HG03432 (cell line): Measurements from ENCODE around the gene PAPPA2.

ENCODE experiments used
- ATAC-seq: cut with Tn5 transposase; IDR thresholded peaks from one replicate; pipeline ENCODE4 v1.9.1; 2021; ENCODE audit warnings: mild to moderate bottlenecking, moderate library complexity; ENCODE audit not compliant: unreplicated experiment

The PAPPA2 gene

DNA sequence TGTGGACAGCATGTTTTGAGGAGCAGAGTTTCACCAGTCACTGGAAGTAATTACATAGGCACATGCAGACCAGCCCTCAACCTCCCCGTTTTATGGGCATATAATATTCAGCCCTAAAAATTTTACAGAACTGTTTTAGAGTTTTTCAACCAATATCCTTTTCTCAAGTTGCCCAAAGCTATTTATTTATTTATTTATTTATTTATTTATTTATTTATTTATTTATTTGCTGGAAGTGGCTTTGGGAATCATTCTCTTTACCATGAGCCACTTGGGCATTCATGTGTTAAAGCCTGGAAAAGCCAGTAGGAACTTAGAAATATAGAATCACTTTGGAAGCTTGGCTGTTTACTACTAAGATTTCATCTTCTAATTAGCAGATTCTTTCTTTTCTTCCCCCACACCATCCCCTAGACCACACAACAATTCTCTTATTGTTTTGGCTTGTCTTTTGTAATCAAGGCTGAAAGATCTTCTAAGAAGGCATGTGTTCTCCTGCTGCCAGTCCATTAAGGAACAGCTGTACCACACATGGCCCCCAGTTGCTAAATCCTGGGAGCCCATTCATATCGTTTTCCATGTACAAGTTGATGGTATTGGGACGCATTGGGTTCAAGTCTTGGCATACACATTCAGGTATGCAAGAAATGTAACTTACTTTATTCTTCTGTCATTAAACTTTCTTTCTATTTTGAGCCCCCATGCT is 220.0 kb downstream of the PAPPA2 start:
- no peak for ATAC-seq

DNA sequence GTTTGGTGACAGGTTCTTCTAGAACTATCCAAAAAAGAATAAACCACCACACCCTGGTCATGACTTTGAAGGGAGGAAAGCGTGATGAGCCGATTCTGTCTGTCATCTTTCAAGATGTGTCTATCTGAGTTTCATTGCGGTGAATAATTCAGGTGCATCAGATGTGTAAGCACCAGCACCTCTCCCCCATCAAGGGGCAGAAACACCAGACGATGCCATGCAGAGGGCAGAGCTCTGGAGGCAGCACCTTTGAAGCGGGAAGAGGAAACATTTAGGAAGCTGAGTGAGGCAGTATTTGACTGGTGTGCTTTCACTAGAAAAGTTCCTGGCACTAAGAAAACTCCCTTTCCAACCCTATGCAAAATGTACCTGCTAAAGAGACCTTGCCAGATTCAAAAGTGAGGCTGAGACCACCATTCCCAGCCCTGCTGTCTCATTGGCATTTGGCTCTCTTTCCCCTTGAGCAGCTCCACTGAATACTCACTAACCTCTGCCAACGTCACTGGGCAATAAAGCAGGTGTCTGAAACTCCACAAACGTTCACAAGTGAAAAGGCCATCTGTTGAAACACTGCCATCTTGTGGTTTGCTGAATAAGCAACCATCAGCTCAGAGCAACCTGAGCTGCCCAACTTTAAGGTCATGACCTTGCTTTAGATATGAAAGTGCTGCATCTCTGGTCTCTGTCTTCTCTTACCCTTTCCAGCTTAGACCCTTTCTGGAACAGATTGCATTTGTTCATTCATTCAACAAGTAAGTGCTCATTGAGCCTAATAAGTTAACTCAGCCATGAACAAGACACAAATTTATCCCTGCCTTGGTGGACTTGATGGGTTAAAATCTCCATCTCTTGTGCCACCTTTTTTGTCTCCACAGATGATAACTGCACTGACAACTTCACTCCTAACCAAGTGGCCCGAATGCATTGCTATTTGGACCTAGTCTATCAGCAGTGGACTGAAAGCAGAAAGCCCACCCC is 228.6 kb downstream of the PAPPA2 start:
- peak; percentile 92 for ATAC-seq

DNA sequence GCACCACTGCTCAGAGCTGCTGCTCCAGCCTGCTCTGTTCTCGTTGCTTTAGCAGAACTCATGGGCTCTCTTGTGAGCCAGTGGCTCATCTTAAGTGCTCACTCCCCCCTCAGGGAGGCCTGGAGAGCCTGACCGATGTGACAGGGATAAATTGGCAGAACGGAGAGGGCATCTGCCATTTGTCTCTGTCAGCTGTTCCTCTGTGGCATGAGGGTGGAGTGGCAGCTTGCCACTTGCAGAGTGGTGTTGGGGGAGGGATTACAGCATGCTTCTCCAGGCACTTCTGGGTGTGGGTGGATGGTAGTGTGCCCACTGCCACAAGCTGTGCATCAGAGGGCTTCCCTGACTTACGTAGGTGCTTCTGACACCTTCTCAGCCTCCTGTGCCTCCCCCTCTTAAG is 229.5 kb downstream of the PAPPA2 start:
- ATAC-seq: no peak

DNA sequence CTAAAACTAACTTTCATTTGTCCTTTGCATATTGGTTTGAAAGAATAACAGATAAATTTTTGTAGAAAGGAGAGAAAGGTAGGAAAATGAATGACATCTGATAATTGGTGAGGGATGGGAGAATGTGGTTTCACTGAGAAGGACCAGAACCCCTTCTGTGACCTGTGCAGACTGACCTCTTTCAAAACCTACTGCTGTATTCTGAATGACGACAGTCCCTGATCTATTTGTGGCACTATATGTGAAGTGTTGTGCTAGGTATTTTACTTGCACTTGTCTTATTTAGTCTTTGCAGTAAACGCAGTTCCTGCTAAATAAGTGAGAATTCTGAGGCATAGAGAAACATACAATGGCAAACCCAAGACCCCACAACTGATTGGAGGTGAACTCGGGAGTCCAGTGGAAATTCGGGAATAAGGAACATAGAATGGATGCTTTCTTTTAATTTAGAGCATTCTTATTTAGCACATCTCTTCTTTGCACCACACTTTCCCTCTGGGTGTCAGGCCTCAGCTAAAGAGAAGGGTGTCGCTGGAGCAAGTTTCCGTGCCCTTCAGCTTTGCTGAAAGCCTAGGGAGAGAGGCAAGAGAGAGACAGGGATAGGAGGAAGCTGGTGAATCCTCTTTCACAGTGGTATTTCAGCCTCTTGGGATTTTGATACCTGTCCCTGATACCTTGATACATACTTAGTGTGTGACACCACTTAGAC is 230.2 kb downstream of the PAPPA2 start:
- no peak for ATAC-seq

DNA sequence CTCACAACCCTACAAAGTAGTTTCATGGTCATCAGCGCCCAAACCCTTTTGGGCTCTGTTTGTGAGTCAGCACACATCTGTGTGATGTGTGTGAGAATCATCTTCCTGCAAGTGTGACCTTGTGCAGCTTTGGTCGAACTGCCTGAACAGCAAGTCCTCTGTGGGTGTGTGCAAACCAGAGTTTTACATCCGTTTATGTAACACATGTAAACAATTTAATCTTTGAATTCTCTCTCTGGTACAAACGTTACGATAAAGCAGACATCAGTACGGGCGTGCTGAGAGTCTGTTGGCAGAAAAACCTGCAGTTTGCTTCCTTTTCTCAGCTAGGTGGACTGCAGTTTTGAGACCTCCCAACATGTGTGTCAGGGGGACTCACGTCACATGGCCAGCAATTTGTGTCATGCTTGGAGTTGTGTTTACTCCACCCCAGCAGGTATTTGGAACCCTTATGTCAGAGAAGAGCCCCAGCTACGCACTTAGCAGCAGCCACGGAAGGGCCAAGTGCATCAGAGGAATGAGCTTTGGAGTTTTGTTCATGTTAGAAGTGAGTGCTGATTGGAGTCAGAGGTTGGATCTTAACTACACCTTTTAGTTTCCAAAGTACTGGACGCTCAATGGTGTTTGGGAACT is 230.8 kb downstream of the PAPPA2 start:
- no peak for ATAC-seq

DNA sequence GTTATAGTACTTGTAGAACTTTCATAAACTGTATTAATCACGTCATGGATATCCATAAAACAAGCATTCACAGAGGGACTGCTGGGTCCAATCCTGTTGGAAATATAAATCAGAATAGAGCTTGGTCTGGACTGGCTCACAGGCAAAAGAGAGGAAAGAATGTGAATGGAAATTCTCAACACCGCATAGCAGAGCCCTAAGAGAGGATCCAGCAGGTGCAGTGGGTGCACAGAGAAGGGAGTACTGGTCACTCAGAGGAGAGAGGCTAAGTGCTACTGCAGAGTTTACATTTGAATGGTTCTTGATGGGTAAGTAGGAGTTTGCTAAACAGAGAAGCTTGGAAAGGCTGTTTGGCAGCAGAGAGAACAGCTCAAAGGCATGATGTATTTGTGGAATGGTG is 231.7 kb downstream of the PAPPA2 start:
- ATAC-seq: no peak

DNA sequence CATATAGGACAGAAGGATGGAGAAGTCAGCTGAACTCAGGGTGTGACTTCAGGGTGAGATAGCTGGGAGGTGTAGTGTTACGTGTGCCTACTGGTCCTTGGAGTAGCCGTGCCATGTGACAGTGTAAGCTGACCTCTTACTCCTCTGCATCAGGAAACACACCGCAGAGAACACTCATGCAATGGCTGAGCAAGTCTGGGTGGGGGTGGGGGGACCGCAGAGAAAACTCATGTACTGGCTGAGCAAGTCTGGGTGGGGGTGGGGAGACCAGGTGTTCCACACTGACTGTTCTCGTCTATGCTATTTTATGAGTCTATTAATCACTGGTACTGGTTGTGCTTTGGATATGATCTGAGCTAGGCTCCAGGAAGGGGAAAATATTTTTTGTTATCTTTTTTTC is 233.1 kb downstream of the PAPPA2 start:
- no peak for ATAC-seq

DNA sequence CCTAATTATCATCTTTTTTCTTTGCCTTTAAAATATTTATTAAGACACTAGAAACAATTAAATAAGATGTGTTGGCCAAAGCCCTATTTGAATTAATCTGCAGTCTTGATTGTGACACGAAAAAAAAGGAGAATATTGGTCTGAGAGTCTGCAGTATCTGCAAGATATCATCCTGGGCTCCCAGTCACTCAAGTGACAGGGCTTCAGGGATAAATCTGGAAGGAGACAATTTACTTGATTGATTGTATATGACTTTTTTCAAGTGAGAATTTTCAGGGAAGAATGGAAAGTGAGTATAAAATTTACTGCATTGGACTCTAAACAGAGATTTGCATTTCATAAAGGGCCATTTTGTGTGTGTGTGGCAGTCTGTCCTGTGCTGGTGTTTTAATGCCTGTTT is 233.7 kb downstream of the PAPPA2 start:
- no peak for ATAC-seq

DNA sequence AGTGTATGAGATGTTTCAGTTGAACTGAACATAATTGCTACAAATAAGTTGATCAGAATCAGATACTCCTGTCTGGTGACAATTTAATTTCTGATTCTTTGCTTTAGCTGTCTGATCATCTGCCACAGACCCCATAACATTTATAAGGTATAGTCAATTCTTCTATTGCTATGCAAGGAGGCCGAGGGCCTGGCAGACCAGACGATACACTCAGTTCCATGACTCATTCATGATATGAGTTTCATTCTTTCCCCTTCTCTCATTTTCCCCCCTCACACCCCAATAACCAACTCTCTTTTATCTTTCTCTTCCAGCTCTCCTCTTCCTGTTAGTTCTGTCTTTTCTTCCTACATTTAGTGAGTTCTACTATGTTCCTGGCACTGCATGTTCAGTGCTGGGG is 236.8 kb downstream of the PAPPA2 start:
- ATAC-seq: no peak

DNA sequence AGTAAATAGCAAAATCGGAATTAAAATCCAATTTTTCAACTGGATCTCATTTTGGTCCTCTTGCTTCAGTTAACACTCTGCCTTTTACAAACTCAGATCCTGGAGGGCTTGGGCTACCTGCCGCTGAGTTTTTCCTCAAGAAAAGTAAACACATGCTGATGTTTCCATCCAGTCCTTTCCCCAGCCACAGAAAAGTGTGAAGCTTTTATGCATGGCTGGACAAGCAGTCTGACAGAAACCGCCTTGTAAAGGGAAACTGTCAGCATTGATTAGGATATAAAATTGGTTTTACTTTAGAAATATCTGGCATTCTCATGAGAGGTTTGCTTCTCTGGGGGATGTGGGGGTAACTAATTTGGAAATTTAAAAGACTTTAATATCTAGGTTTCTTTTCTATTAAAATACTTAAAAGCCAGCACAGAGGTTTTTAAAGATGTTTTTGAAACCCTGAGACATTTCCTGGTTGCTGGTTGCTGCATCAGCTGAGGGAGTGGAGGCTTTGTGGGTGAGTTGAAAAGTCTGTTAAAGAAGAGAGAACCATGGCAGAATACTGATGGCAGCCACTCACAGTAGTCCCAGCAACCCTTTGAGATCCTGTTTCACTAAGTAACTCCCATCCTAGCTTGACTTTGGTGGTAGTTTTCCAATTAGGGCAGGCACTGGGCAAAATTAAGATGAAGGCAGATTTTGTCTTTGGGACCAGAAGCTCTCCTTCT is 238.3 kb downstream of the PAPPA2 start:
- no peak for ATAC-seq

DNA sequence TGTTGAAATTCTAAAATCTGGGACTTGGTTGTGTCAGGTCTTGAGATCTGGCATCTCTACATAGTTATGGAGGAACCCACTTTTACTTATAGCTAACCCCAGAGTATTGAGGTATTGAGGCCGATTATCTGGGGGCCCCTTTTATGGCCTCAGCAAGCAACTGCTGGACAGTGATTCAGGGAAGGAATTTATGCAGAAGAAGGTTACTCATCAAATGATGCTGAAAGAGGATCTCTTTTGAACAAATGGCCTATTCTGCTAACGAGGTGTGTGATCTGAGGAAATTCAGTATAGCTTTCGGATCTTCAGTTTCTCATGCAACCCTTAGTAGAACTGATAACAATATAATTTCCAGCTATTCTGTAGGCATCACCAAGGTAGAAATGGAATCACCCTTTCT is 239.9 kb downstream of the PAPPA2 start:
- no peak for ATAC-seq

DNA sequence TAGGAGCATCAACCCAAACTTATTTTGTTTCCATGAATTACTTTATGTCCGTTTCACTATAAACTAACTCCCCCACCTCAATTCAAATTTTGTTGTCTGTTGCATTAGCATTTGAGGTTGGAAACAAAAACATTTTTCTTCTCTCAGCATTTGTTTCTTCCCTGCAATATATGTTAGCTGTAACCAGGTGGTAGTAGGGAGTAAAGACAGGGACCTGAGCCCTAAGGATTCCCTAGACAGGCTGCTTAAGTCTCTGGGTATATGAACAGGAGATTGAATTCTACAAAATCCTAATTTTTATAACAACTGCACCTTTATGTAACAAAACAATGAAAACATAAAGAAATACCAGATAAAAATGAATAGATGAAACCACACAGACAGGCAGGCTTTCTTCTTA is 242.6 kb downstream of the PAPPA2 start:
- ATAC-seq: no peak

DNA sequence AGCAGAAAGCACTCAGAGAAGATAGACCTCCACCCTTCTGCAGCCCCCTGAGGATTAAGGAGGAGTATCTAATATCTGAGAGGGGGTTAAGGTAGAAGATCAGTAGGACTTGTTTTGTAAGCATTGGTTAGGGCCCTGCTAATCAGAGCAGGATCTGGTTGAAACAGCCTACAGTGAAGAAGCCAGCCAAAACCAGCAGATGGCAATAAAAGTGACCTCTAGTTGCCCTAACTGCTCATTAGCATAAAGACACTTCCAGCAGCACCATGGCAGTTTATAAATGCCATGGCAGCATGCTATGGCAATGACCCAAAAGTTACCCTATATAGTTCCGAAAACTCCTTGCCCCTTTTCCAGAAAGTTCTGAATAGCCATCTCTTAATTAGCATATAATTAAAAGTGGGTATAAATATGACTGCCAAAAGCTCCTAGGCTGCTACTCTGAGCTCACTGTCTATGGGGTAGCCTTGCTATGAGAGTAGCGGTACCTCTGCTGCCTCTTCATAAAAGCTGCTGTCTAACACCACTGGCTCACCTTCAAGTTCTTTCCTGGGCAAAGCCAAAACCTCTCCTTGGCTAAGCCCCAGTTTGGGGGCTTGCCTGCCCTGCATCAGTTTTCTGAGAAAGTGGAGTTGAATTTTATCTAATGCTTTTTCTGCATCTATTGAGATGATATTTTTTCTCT is 254.2 kb downstream of the PAPPA2 start:
- ATAC-seq: no peak

DNA sequence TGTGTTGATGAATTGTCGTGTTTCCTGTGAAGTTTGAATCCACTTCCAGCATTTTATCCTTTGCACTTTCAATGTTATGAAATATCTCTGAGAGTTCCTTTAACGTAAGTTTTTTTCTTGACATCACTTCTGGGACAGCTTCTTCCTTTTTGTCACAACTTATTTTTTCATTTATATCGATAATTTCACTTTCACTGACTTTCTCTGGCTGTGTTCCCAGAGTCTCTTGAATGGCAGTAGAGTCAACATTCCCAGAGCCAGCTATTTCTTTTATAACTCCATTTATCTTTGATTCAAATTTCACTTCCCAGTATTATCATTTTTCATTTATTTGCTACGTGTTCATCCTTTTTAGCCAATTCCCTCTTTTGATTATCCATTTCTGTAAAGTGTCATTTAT is 256.5 kb downstream of the PAPPA2 start:
- no peak for ATAC-seq

DNA sequence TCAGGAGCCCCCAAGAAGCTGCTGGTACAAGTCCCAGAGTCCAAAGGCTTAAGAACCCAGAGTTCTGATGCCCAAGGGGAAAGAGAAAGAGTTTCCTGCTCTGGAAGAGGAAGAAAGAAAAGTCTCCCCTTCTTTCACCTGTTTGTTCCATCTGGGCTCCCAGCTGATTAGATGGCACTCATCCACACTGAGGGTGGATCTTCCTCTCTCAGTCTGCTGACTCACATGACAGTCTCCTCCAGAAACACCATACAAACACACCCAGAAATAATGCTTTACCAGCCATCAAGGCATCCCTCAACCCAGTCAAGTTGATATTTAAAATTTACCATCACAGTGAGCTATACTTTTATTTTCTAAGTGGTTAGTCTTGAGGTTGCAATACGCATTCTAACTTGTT is 257.9 kb downstream of the PAPPA2 start:
- ATAC-seq: no peak

DNA sequence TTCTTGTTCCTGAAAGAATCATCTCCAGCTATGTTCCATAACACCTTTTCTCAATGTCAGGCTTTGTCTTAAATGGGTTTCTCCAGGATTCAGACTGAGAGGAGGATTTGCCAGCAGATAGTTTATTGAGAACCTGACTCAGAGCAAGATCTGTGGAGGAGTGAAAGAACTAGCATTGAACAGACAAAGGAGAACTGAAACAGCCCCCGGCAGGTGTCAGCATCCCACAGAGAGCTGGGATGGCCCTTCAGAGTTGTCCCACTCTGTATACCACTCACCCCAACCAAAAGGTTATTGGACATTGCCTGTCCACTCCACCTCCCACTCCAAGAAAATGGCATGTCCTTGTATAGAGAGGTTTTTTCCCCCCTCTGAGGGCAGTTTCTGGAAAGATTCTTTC is 270.7 kb downstream of the PAPPA2 start:
- ATAC-seq: no peak

DNA sequence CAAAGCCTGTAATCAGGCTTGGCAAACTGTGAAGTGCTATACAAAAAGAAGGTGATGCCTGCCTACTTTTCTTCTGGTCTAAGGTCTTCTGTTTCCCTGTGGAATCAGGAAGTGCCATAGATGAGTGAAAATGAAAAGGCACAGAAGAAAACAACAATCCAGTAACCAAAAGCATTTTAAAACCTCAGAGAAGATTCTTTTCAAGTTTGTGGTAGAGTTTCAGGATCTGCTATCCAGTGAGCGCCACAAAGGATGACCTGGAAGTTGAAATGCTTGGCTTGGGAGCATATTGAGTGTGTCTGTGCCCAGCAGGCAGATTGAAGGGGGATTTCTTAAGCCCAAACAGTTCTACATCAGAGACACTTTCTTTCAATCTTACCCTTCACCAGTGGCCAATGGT is 272.2 kb downstream of the PAPPA2 start:
- no peak for ATAC-seq

DNA sequence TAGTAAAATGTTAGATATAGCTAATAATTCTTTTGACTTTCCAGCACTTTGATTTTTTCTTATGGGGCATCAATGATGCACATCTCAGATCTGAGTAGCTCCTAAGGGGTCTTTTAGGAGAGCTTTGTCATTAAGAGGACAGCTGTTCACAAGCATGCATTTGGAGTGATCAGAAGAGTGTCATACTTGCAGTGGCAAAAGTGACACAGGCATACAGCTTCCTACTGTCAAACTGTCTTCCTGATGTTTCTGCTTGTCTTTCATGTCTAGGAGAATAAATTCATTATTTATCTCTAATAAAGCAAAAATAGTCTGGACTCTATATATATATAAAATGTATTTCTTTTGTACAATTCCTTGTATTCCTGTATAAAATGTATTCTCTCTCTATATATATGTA is 273.0 kb downstream of the PAPPA2 start:
- ATAC-seq: no peak

DNA sequence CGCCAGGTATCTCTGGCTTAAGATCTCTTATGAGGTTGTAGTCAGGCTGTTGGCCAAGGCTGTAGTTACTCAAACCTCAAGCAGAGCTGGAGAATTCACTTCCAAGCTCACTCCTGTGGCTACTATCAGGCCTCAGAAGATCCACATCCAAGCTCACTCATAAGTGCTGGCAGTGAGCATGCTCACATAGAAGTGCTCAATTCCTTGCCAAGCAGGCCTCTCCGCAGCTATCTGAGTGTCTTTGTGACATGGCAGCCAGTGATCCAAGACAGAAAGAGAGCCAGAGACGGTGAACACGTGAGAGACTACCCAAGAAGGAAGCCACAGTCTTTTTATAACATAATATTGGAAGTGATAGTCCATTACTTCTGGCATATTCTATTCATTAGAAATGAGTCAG is 278.2 kb downstream of the PAPPA2 start:
- no peak for ATAC-seq

DNA sequence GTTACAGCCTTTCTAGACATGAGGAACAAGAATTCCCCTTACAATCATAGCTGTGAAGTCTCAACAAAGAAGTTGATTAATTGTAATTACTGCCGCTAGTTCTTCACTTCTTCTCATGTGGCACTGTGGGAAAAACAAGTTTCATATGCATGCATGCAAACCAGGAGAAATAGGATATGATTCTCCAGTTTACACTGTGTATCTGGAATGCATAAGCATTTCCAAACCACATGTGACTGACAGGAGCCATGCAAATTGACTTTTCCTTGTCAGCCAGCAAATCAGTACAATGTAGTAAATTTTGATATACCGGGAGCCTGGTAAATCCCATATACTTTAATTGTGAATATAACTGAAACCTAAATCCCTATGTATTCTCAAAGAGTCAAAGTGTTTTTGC is 279.3 kb downstream of the PAPPA2 start:
- no peak for ATAC-seq
